NCI-H69 (cell line): ENCODE measurements around the gene STK16.
"Not testable (repeated sequence)": the region's sequence is repeated elsewhere in the genome, so short reads cannot be mapped to it uniquely, and the experiment has no call there.

Experiments used
- DNase-seq: peaks from one replicate; lab custom pipeline; 2025; lab: John Stamatoyannopoulos, UW

The STK16 gene

GRCh38 chr2:219243291-219243761, 2.0 kb upstream of the STK16 start:
- DNase-seq, result no peak

DNA sequence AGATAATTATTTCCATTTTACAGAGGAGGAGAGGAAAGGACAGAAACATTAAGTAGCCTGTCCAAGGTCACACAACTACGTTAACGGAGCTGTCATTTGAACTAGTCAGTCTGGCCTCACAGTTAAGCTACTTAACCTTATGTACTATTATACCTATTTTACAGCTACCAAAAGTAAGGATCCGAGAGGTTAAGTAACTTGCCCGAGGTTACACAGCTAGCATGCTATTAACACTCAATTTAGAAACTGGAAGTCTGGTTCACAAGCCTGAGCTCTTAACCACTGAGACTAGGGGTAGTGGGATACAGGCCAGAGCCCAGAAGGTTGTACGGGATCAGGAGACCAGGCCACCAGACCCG, 511 bp upstream of the STK16 start:
- DNase-seq, result no peak

- no peak for DNase-seq
These were observed 586 bp downstream of the STK16 start for GRCh38 chr2:219245899-219246230.

DNA sequence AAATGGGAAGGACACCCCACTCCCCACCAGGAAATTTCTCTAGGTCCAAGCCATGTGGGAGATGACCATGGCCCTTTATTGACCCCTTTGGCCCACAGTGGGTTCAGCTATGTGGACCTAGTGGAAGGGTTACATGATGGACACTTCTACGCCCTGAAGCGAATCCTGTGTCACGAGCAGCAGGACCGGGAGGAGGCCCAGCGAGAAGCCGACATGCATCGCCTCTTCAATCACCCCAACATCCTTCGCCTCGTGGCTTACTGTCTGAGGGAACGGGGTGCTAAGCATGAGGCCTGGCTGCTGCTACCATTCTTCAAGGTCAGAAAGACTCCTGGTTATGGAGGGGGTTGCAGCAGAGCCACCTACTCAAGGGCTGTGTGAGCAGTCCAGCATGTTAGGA, 1.3 kb downstream of the STK16 start:
- no peak for DNase-seq

- no peak for DNase-seq
These were observed 2.7 kb downstream of the STK16 start for GRCh38 chr2:219247678-219248642.

DNA sequence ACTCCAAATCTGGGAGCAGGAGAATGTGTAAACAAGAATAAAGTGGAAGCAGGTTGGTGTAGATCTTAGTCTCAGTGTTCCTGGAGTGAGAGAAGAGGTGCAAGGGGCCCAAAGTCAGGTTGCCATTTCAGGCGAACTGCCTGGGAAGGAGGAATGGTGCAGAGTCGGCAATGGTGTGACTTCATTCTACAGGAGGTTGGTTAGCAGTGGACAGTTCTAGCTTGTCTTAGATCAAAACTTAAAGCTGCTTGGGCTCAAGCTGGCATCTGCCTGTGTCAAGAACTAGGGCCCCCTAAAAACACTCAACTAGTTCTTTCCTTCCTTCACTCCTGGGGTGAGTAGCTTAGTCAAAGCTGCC, 3.5 kb downstream of the STK16 start:
- no peak for DNase-seq

- peak; percentile 93 for DNase-seq
These were observed 4.1 kb downstream of the STK16 start for GRCh38 chr2:219249203-219249980.

DNA sequence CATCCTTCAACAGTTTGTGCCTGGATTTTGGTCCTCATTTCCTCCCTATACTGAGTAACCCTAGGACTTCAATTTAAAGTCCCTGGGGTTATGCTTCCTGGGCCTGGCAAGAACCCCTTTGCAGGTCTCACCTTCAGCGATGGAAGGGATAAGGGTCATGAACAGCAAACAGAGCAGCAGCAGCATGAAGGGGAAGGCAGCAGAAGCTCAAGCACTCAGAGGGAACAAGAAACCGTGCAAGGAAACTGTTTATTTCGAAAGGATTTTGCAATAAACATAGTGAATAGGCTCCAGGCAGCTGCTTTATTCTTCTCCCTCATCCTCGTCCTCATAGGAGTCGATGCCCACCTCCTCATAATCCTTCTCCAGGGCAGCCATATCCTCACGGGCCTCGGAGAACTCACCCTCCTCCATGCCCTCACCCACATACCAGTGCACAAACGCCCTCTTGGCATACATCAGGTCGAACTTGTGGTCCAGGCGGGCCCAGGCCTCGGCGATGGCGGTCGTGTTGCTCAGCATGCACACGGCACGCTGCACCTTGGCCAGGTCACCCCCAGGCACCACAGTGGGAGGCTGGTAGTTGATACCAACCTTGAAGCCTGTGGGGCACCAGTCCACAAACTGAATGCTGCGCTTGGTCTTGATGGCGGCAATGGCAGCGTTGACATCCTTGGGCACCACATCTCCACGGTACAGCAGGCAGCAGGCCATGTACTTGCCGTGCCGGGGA, 4.9 kb downstream of the STK16 start:
- DNase-seq, result no peak

DNA sequence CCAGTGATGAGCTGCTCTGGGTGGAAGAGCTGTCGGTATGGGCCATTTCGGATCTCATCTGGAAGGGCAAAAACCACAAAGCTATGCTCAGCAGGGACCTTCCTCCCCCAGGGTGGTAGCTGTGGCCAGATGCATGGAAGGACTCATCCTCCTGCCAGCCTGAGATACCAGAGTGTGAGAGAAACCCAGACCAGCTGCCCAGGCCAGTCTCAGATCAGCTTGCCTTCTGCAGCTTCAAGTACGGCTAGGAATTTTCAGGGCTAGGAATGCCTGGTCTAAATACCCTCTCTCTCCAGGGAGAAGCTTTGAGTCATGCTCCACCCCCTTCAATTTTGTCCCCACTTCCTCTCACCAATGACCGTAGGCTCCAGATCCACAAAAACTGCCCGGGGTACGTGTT, 6.4 kb downstream of the STK16 start:
- no peak for DNase-seq

DNA sequence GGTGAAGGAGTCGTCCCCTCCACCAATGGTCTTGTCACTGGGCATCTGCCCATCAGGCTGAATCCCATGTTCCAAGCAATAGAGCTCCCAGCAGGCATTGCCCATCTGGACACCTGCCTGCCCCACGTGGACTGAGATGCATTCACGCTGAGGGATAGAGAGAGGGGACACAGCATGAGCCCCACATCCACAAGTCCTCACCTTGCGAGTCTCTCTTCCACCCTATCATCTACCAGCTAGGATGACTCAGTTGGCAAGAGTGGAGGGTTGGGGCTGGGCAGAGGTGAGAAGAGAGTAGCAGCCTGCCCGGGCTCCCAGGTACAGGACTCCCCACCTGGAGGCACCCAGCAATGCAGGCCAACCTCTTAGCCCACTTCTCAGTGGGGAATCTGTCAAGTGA, 6.8 kb downstream of the STK16 start:
- no peak for DNase-seq

DNA sequence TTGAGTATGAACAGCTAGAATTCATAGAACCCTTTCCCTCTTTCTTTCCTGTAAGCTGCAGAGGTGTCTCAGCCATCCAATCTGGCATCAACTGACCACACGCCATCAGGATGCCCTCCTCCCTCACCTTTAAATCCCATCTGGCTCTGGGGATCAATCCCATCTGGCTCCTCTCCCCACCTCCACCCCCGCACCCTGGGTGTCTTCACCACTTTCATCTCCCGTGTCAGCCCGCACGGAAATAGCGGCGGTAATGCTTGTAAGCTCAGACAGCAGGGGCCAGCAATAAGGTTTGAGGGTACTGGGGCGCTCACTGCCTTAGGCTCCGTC, 7.3 kb downstream of the STK16 start:
- peak; percentile 79 for DNase-seq

GRCh38 chr2:219252900-219253752, 7.8 kb downstream of the STK16 start, which contains the start of gene TUBA4B:
Gene TUBA4B, plus strand, starts transcription at chr2:219253243. Its CDS starts 165 bp downstream, at chr2:219253408.
- DNase-seq, result peak; percentile 70

DNA sequence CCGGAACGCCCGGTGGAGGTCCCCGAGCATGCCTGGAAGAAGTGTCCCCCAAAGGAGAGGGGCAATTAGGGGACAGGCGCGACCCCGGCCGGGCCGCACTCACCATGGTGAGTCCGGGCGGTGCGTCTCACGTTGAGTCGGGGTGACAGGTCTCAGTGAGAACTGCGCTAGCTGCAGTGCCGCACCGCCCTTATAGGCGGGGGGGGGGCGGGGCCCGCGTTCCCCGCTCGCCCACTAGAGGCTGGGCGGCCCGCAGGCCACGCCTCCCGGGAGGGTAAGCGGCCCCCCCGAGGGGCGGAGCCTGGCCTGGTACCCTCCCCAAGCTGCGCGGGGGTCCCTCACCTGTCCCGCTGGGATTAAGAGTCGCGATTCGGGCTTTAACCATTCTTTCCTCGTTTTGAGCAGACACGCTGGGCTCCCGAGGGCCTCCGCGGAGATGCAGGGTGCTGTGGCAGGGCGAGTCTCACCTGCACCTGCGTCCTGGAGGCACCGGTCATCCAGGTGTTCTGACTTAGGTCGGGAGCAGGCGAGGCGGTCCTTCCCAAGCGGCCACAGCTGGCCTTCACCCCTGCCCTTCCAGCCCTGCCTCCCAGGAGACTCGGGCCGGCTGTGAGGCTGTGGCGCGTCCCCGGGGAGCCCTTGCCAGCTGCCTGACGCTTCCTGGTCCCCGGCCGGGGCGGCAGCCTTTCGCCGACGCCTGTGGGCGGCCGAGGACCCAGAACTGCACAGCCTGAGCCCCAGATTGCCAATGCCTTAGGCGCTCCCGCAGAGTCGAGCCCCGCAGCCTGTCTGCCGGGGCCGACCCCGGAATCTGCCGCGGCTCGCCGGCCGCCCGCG, 8.7 kb downstream of the STK16 start, which contains the start of gene TUBA4A:
TSS of gene TUBA4A (minus strand) at position 166 of the 837 bp plus-strand sequence. CDS start at position 106, 60 bp downstream.
- DNase-seq, result peak; percentile 89

DNA sequence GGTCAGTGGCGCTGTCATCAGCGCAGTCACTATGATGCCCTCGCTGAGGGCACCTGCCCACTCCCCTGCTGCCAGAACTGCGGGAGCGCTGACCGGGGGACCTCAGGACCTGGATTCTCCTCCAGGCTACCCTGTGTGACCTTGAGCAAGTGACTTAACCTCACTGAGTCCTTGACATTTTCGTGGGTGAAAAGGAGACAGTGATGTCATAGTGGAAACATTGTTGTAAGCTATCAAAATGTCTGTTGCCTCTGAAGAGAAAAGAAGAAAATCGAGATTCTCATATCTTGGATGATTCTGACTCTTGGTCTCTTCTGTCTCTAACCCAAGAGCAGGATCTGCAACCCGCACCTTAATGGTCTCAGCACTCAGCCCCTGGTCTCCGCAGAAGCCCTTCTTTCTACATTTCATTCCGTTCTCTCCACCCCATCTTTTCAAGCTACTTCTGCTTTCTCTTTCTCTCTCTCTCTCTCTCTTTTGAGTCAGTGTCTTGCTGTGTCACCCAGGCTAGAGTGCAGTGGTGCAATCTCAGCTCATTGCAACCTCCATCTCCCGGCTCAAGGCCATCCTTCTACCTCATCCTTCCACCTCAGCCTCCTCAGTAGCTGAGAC, 9.4 kb downstream of the STK16 start:
- DNase-seq, result no peak

DNA sequence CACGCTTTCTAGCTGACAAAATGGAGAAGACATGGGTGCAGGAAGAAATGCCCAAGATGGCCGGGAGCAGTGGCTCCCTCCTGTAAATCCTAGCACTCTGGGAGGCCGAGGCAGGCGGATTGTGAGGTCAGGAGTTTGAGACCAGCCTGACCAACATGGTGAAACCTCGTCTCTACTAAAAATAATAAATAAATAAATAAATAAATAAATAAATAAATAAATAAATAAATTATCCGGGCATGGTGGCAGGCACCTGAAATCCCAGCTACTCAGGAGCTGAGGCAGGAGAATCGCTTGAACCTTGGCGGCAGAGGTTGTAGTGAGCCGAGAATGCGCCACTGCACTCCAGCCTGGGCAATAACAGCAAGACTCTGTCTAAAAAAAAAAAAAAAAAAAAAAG, 13.7 kb downstream of the STK16 start:
- not testable (repeated sequence) for DNase-seq

GRCh38 chr2:219261024-219261855, 16.0 kb downstream of the STK16 start:
- DNase-seq, result no peak

DNA sequence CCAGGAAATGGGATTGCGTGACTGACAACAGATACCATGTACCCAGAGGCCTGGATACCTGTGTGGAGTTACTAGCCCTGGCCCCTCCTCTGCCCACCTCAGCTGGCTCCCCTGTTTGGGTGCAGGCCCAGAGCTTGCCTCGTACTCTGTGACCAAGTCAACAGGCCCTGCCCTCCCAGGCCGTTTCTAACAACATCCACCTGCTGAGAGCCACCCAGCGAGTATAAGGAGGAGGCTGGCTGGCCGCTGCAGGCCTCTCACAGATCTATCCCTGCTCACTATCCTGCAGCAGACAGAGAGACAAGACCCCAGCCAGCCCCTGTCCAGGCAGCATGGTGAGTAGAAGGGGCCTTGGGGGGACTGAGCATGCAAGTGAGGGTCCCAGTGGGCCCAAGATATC, 21.0 kb downstream of the STK16 start:
- no peak for DNase-seq

DNA sequence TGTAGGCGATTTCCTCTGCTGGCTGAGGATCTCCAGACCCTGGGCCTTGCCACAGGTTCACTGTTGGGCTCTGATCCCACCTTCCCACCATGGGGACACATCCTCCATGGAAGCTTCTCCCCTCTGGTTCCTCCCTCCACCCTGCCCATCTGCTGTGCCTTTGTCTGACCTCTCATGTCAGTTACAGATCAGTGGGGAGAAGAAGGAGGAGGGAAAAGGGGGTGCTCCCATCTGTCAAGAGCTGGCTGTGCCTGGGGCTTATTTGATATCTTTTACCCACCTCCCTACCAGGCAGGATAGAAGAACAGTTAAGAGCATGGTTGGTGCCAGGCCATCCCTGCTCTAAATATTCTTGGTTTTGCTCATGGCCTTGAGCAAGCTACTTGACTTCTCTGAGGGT, 21.6 kb downstream of the STK16 start:
- peak; percentile 17 for DNase-seq

DNA sequence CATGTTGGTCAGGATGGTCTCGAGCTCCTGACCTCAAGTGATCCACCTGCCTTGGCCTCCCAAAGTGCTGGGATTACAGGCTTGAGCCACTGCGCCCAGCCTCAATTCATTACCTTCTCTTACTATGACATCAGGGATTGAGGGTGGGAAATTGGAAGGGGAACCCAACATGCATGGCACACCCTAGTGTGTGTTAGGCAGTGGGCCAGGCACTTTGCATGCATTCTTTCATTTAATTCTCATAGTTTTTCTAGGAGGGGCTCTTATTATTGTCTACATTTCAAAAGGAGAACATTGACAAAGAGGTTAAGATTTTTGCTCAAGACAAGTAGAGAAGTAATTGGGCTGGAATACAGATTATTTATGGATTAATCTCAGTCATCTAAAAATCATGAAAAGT, 23.0 kb downstream of the STK16 start:
- no peak for DNase-seq
